Measurements from ENCODE around the gene SKIL.

The SKIL gene

DNA sequence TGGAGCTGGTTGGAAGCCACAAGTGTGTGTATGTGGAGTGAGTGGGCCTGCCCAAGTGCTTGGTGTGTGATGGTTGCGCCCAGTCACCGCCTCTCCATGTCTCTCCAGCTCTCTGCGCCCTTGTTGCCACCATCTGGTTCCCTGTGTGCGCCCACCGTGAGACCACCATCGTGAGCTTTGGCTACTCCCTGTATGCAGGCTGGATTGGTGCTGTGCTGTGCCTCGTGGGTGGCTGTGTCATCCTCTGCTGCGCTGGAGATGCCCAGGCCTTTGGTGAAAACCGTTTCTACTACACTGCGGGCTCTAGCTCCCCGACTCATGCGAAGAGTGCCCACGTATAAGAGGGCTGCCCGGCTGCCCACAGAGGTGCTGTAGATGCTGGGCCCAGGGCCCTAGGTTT lies 74.9 kb downstream of the SKIL start:
- no peak for DNase-seq (ENCODE audit: low read depth in 2 of 3, low spot score in 2 of 3)

DNA sequence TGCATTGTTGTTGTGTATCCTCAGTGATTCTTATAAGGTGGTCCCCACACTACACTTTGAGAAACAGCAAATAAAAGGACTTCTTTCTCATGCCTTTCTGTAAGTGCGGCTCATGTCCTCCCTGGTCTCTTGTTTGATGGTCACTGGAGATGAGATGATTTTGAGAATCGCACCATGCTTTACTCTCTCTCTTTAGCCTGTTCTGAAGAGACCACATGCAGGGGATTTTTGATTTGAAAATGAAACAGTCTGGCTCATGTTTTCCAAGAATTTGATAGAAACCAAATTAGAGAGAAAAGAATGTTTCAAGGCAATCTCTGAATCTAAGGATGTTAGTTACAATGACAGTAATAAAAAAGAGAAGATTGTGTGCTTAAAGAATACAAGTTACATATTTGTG lies 79.2 kb downstream of the SKIL start:
- DNase-seq (ENCODE audit: low read depth in 2 of 3, low spot score in 2 of 3), result no peak

DNA sequence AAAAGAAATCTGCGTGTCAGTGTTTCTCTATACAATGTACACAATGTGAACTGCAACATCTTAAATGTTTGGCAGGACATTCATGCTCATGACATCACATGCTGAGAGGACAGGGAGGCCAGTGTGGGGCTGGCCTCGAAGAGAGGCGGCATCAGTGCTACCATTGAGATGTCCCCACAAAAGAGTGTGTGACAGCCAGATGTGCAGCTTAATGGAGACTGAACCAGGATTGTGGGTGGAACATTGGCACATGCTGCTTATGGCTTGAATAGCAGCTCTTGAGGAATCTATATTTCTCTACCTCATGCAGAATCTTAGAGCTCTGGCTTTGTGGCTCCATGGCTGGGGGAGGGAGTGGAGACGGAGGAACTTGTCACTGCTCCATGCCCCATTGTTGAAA lies 79.7 kb downstream of the SKIL start:
- DNase-seq (ENCODE audit: low read depth in 2 of 3, low spot score in 2 of 3), result no peak

DNA sequence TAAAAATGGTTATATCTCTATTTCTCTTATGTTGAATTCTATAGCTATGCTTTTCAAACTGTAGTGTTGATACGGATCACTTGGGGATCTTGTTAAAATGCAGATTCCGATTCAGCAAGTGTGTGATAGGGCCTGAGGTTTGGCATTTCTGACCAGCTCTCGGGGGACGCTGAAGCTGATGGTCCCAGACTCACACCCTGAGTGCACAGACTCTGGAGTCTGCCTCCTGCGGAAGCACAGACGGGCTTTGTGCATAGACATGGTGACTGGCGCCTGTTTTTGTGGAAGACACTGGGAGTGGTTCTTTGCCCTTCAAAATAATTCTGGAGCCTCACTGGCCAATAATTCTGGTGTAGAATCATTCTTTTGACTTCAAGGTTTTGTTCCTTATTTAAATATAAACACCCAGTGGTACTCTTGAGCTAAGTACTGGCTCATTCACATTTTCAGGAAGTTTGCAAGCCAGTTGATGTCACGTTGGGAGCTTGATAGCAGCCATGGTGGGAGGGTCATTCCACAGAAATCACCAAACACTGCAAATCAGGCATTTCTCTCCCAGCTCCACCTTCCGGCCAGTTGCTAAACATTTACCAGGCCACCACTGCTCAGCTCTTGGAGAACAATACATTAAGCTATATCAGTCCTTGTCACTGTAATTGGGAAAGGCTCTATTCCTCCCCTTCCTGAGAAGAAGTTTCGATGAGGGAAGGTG lies 80.3 kb downstream of the SKIL start:
- DNase-seq (ENCODE audit: low read depth in 2 of 3, low spot score in 2 of 3), result no peak

DNA sequence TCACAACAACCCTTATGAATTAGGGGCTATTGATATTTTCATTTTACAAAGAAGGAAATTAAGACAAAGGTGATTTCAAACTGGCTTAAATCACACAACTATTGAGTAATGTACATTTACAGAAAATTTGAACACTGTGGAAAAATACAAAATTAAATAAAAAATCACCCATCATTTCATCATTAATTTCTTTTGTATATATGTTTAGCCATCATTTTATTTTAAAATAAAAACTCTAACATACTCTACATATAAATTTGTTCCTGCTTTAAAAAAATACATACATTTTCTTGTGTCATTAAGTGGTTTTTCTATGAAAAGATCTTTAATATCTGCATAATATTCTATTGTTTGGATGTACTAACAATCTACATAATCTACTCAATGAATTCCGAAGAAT lies 81.3 kb downstream of the SKIL start:
- no peak for DNase-seq (ENCODE audit: low read depth in 2 of 3, low spot score in 2 of 3)

DNA sequence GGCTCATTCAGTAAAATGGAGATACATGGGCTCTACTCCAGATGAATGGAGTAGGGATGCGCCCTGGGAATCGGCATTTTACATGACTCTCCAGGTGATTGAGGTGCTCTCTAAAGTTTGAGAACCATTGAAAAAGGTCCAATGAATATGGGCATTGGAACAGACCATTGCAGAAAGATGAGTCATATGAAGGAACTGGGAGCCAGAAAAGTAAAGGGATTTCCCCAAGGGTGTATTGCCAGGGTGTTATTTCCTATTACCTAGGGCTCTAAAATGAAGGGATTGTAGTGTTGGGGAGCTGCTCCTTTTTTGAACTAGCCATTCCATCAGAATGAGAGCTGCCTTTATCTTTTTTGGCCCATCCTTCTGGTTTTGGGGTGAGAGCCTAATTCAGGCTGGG lies 82.8 kb downstream of the SKIL start:
- DNase-seq (ENCODE audit: low read depth in 2 of 3, low spot score in 2 of 3), result no peak

DNA sequence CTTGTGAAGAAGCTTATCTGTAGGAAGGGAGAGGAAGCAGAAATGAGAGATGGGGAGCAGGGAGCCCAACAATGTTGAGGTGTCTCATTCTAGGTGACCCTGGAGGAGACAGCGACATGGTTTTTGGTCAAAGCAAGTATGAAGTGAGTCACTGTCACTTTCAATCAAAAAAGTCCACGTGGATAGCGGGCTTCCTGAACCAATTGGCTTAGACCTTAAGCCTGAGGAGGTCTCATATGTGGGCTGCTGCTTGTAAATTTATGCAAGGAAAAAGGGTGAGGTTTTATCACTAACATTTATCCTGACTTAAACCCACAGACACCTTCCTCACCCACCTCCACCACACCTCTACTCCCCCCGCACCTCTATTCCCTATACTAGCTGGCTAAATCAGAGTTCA lies 83.9 kb downstream of the SKIL start:
- DNase-seq (ENCODE audit: low read depth in 2 of 3, low spot score in 2 of 3), result no peak

DNA sequence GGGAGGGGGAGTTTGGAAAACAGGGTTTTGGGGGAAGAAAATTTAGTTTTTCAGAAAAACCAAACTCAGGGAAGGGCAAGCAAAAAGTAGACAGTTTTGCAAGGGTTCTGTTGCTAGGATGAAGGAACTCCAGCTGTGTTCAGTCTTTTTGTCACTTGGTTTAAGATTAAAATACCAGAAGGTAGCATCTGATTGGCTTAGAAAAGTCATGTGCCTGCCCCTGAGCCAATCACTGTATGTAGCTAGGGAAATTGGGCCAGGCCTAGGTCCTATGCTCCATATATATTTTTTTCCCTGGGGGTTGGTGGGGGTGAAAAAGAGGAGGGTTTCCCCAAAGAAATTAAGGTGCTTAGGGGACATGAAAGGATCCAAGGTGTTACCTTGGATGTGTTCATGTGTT lies 85.4 kb downstream of the SKIL start:
- no peak for DNase-seq (ENCODE audit: low read depth in 2 of 3, low spot score in 2 of 3)

DNA sequence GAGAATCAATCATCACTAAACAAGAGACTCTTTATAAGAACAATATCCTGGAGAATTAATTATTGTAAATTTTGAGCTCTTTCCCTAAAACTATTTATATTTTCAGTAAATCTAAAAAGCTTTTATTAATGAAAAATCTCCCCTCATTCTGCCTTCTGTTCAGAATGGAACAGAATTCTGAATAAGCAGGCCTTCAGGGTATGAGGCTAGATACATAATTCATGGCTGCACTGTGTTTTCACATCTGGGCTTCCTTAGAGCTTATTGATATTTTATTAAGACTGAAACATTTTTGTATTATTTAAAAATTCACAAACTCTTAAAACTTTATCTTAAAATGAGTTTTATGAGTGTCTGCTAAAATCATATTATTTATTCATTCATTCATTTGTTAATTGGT lies 85.9 kb downstream of the SKIL start:
- no peak for DNase-seq (ENCODE audit: low read depth in 2 of 3, low spot score in 2 of 3)
